HCT116 (cell line): ENCODE results near the gene EXD2. TPM values are rescaled to one million over a fixed set of nuclear protein-coding genes. Genes with fewer than 3 reads are reported as not detected.

Experiments used
- ATAC-seq: fragments of 200-7000 bp; cut with Tn5 transposase; 2 replicates; pipeline ENCODE4 v1.9.1; 2020; ENCODE audit warnings: mild to moderate bottlenecking, moderate library complexity
- BruUV-seq: library from RNA; stranded (reverse); fragments of 400-500 nt; replicated peaks from 2 replicates; lab custom pipeline; 2021; lab: Mats Ljungman, UMichigan
- CTCF ChIA-PET: fragments of 300-600 bp; sonication (Branson Sonifier 250); formaldehyde crosslinking; loops from one replicate; lab custom pipeline; 2021; ENCODE audit warnings: antibody characterized with exemption; lab: Charles Lee
- POLR2A ChIA-PET: fragments of 300-600, 350-600 bp; sonication (Branson Sonifier 250); formaldehyde crosslinking; loops from one replicate; lab custom pipeline; 2021; ENCODE audit warnings: antibody characterized with exemption; lab: Charles Lee
- RAD21 ChIA-PET, 2 experiments: fragments of 300-600 bp; sonication (Branson Sonifier 250); formaldehyde crosslinking; loops; one replicate each; lab custom pipeline; 2023; ENCODE audit warnings: low total read pairs in 2 of 2; ENCODE audit not compliant: uncharacterized antibody in 2 of 2, unreplicated experiment in 2 of 2, low non-redundant PET in 1 of 2; lab: Charles Lee
- DNase-seq: peaks from one replicate; pipeline ENCODE4 v3.0.0-alpha.2; 2010; ENCODE audit warnings: low read depth, low spot score
- H2AFZ ChIP-seq: fragments of 200-600 bp; shearing (Covaris generic), sonication (generic); 2 replicates; pipeline ENCODE4 v1.6.1; 2017; ENCODE audit warnings: low read depth, mixed run types, mixed read lengths, antibody characterized with exemption, low read length; ENCODE audit not compliant: poor library complexity, severe bottlenecking
- H3K27ac ChIP-seq: 2 replicates; pipeline ENCODE4 v1.5.1; 2012; ENCODE audit warnings: low read depth, low read length
- H3K27me3 ChIP-seq: fragments of 200-600 bp; sonication (generic); 2 replicates; pipeline ENCODE4 v1.6.1; 2016; ENCODE audit warnings: mixed run types, low read length, mixed read lengths; ENCODE audit not compliant: insufficient read depth
- H3K36me3 ChIP-seq, 2 experiments: fragments of 200-500 bp in 1 of 2; fragments of 200-600 bp in 1 of 2; sonication (Bioruptor generic) in 1 of 2; sonication (generic) in 1 of 2; 2 replicates each; pipeline versions ENCODE4 v1.5.1 to v1.6.1; 2014 to 2016; ENCODE audit warnings: low read length in 2 of 2, inconsistent platforms in 1 of 2, mixed read lengths in 1 of 2, mixed run types in 1 of 2; ENCODE audit not compliant: insufficient read depth in 2 of 2, control insufficient read depth in 1 of 2
- H3K4me1 ChIP-seq, 2 experiments: fragments of 200-600 bp in 1 of 2; sonication (generic) in 1 of 2; 2 replicates each; pipeline versions ENCODE4 v1.5.1 to v1.6.1; 2012 to 2017; ENCODE audit warnings: low read length in 2 of 2, inconsistent platforms in 1 of 2, mild to moderate bottlenecking in 1 of 2, mixed read lengths in 1 of 2, mixed run types in 1 of 2, moderate library complexity in 1 of 2; ENCODE audit not compliant: insufficient read depth in 2 of 2, control insufficient read depth in 1 of 2
- H3K4me2 ChIP-seq: fragments of 200-600 bp; sonication (generic); 2 replicates; pipeline ENCODE4 v1.6.1; 2017; ENCODE audit warnings: mixed run types, low read length, mixed read lengths
- H3K4me3 ChIP-seq, 2 experiments: fragments of 200-600 bp in 1 of 2; sonication (generic) in 1 of 2; replicated peaks in 1 of 2; 2 replicates each; pipeline ENCODE4 v1.5.1; 2011 to 2016; ENCODE audit warnings: low read length in 2 of 2, control low read depth in 1 of 2, low read depth in 1 of 2, mild to moderate bottlenecking in 1 of 2, mixed read lengths in 1 of 2, mixed run types in 1 of 2
- H3K79me2 ChIP-seq: fragments of 200-600 bp; sonication (generic); 2 replicates; pipeline ENCODE4 v1.6.1; 2017; ENCODE audit warnings: mild to moderate bottlenecking, mixed run types, low read length, moderate library complexity, mixed read lengths; ENCODE audit not compliant: insufficient read depth
- H3K9ac ChIP-seq: fragments of 200-600 bp; sonication (generic); 2 replicates; pipeline ENCODE4 v1.6.1; 2016; ENCODE audit warnings: low read length, mixed read lengths
- H3K9me2 ChIP-seq: fragments of 200-600 bp; sonication (generic), shearing (Covaris generic); 2 replicates; pipeline ENCODE4 v1.6.1; 2017; ENCODE audit warnings: mixed run types, mild to moderate bottlenecking, moderate library complexity; ENCODE audit not compliant: insufficient read depth
- H3K9me3 ChIP-seq, 2 experiments: fragments of 200-500 bp in 1 of 2; fragments of 200-600 bp in 1 of 2; sonication (Bioruptor generic) in 1 of 2; sonication (generic) in 1 of 2; 2 replicates each; pipeline ENCODE4 v1.6.1; 2014 to 2017; ENCODE audit warnings: low read length in 2 of 2, mixed read lengths in 2 of 2, inconsistent platforms in 1 of 2, low read depth in 1 of 2, mild to moderate bottlenecking in 1 of 2, mixed run types in 1 of 2, moderate library complexity in 1 of 2; ENCODE audit not compliant: control insufficient read depth in 1 of 2, insufficient read depth in 1 of 2
- H4K20me1 ChIP-seq: fragments of 200-600 bp; sonication (generic), shearing (Covaris generic); 2 replicates; pipeline ENCODE4 v1.6.1; 2017; ENCODE audit warnings: mixed run types, mild to moderate bottlenecking, moderate library complexity; ENCODE audit not compliant: insufficient read depth
- CEBPB ChIP-seq: IDR thresholded peaks from 2 replicates; pipeline ENCODE4 v1.6.1; 2012; ENCODE audit warnings: low read depth
- EGR1 ChIP-seq: IDR thresholded peaks from 2 replicates; pipeline ENCODE4 v1.6.1; 2012; ENCODE audit warnings: low read depth
- ELF1 ChIP-seq: IDR thresholded peaks from 2 replicates; pipeline ENCODE4 v1.6.1; 2012; ENCODE audit warnings: low read depth, borderline replicate concordance
- EZH2 ChIP-seq: fragments of 200-600 bp; sonication (generic); IDR thresholded peaks from 2 replicates; pipeline ENCODE4 v1.6.1; 2017; ENCODE audit warnings: antibody characterized with exemption, mixed run types
- POLR2AphosphoS5 ChIP-seq: IDR thresholded peaks from 2 replicates; pipeline ENCODE4 v1.6.1; 2011; ENCODE audit warnings: mild to moderate bottlenecking, low read depth, low read length, moderate library complexity
- SIN3A ChIP-seq: IDR thresholded peaks from 2 replicates; pipeline ENCODE4 v1.6.1; 2012; ENCODE audit warnings: low read depth
- SP1 ChIP-seq: IDR thresholded peaks from 2 replicates; pipeline ENCODE4 v1.6.1; 2012; ENCODE audit warnings: low read depth
- SRF ChIP-seq: IDR thresholded peaks from 2 replicates; pipeline ENCODE4 v1.6.1; 2012; ENCODE audit warnings: low read depth
- TCF7L2 ChIP-seq: IDR thresholded peaks from 2 replicates; pipeline ENCODE4 v1.7.0; 2011; ENCODE audit warnings: borderline replicate concordance, inconsistent platforms; ENCODE audit not compliant: insufficient read depth, insufficient read length; ENCODE audit errors: extremely low read depth
- YY1 ChIP-seq: IDR thresholded peaks from 2 replicates; pipeline ENCODE4 v1.6.1; 2011; ENCODE audit warnings: low read length, low read depth, moderate library complexity, mild to moderate bottlenecking; ENCODE audit not compliant: insufficient replicate concordance; ENCODE audit errors: extremely low read depth
- ZFX ChIP-seq: fragments of 450-650 bp; IDR thresholded peaks from 2 replicates; pipeline ENCODE4 v1.6.1; 2017
- intact Hi-C: fragments of 100-400 bp; cut with micrococcal nuclease; formaldehyde crosslinking; loops from 2 replicates; pipeline ENCODE4 v1.10.0; 2022
- total RNA-seq: library from RNA; stranded (reverse); gene quantifications from one replicate; pipeline ENCODE4 v1.2.1, GENCODE V29; 2021; ENCODE audit not compliant: unreplicated experiment
- TF ChIP-seq, protein P1 (sequence below), 3 experiments: fragments of 200-600 bp in 1 of 3; sonication (generic) in 1 of 3; IDR thresholded peaks in 2 of 3; conservative IDR thresholded peaks in 1 of 3; 2 replicates each; pipeline ENCODE4 v1.5.1; 2012 to 2017; ENCODE audit warnings: low read depth in 2 of 3, low read length in 2 of 3, antibody characterized with exemption in 1 of 3, borderline replicate concordance in 1 of 3, control low read depth in 1 of 3, mild to moderate bottlenecking in 1 of 3, mixed read lengths in 1 of 3, mixed run types in 1 of 3, moderate library complexity in 1 of 3; ENCODE audit not compliant: insufficient read depth in 1 of 3
- TF ChIP-seq, protein P2 (sequence below): IDR thresholded peaks from 2 replicates; pipeline ENCODE4 v1.6.1; 2012
- TF ChIP-seq, protein P3 (sequence below): IDR thresholded peaks from 2 replicates; pipeline ENCODE4 v1.6.1; 2012

EXD2 gene
- total RNA-seq, 1 experiment from 2014 or later = 20.2 TPM

DNA sequence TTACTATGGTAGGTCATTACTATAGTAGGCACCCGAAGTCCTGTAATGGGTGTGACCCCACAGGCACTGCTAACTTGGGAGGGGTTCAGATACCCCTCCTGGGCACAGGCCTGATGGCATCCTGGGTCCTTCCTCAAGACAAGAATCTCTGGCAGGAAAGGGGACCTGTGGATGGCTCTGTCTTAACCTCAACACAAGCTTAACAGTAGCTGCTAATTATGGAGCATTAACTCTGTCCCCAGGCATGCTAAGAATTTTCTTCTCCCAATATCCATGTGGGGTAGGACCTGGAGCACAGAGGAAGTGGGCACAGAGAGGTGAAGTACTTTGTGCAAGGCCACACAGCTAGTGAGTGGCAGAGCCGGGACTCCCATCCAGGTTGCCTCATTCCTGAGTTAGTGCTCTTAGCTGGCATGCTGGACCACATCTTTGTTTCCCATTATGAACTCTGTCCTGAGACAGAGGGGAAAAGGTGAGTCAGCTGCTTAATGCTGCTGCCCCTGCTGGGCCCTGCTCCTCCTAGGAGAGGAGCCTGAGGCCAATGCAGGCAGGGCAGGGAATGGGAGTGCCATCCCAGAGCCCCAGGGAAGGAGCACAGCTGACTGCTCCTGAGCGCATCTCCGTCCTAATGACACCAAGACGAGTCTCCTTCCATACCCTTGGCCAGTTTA, 100.7 kb downstream of the EXD2 start:
- RAD21 ChIA-PET = no interaction called here
- H3K27me3 ChIP-seq = no peaks in the 10 kb centered on the region
- no peak overlapping the region for H2AFZ ChIP-seq
- H3K79me2 ChIP-seq = no peaks in the 10 kb centered on the region
- no peak overlapping the region for H3K27ac ChIP-seq
- CTCF ChIA-PET = no interaction called here
- intact Hi-C loops = no loop called here
- no peak overlapping the region for H3K4me3 ChIP-seq
- no peaks in the 10 kb centered on the region for H4K20me1 ChIP-seq
- TF ChIP-seq TCF7L2 (no peak), EZH2 (no peak), POLR2AphosphoS5 (no peak), CEBPB (no peak), SP1 (no peak), ZFX (no peak), YY1 (no peak), ELF1 (no peak), SIN3A (no peak), EGR1 (no peak), SRF (no peak)
- TF ChIP-seq, protein P1, sequence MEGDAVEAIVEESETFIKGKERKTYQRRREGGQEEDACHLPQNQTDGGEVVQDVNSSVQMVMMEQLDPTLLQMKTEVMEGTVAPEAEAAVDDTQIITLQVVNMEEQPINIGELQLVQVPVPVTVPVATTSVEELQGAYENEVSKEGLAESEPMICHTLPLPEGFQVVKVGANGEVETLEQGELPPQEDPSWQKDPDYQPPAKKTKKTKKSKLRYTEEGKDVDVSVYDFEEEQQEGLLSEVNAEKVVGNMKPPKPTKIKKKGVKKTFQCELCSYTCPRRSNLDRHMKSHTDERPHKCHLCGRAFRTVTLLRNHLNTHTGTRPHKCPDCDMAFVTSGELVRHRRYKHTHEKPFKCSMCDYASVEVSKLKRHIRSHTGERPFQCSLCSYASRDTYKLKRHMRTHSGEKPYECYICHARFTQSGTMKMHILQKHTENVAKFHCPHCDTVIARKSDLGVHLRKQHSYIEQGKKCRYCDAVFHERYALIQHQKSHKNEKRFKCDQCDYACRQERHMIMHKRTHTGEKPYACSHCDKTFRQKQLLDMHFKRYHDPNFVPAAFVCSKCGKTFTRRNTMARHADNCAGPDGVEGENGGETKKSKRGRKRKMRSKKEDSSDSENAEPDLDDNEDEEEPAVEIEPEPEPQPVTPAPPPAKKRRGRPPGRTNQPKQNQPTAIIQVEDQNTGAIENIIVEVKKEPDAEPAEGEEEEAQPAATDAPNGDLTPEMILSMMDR (IDR thresholded peaks at IDR 0.05 in 2 of 3, conservative IDR thresholded peaks at IDR 0.05 in 1 of 3; ENCODE audit: borderline replicate concordance in 1 of 3, insufficient read depth in 1 of 3, low read depth in 2 of 3, low read length in 2 of 3) = no peak
- TF ChIP-seq, protein P2, sequence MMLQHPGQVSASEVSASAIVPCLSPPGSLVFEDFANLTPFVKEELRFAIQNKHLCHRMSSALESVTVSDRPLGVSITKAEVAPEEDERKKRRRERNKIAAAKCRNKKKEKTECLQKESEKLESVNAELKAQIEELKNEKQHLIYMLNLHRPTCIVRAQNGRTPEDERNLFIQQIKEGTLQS = no peak
- TF ChIP-seq, protein P3, sequence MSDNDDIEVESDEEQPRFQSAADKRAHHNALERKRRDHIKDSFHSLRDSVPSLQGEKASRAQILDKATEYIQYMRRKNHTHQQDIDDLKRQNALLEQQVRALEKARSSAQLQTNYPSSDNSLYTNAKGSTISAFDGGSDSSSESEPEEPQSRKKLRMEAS = no peak
- no peak overlapping the region for H3K4me2 ChIP-seq
- no peaks in the 10 kb centered on the region for H3K9me3 ChIP-seq
- peaks cover 0 to 7% of the 10 kb centered on the region in 2 experiments; a peak in 1 of 4 replicates for H3K4me1 ChIP-seq
- no TSS peak for BruUV-seq
- DNase-seq (no peak), ATAC-seq (peak; percentile 45)
- H3K9me2 ChIP-seq = no peaks in the 10 kb centered on the region
- POLR2A ChIA-PET = no interaction called here
- no peaks in the 10 kb centered on the region for H3K36me3 ChIP-seq
- no peak overlapping the region for H3K9ac ChIP-seq

Other genes starting within 250 kb of the EXD2 start
- 123 TPM for gene ACTN1, start 212.2 kb upstream of the EXD2 start, total RNA-seq
- 27.1 TPM for gene DCAF5, start 38.4 kb upstream of the EXD2 start, total RNA-seq
- 0.32 TPM for gene GALNT16, start 68.7 kb downstream of the EXD2 start, total RNA-seq
- 352 TPM for gene ERH, start 206.8 kb downstream of the EXD2 start, total RNA-seq
- gene SLC39A9, start 207.2 kb downstream of the EXD2 start, total RNA-seq = 80.2 TPM